Caco-2 (cell line): ENCODE data around the gene NEK9. TPM values are rescaled to one million over a fixed set of nuclear protein-coding genes. Genes with fewer than 3 reads are reported as not detected.

Experiments
- BruUV-seq: library from RNA; stranded (reverse); fragments of 400-500 nt; replicated peaks from 2 replicates; lab custom pipeline; 2021; lab: Mats Ljungman, UMichigan
- CTCF ChIA-PET: fragments of 300-600 bp; sonication (Branson Sonifier 250); formaldehyde crosslinking; loops from one replicate; lab custom pipeline; 2022; ENCODE audit warnings: antibody characterized with exemption; lab: Charles Lee
- POLR2A ChIA-PET: fragments of 300-600 bp; sonication (Branson Sonifier 250); formaldehyde crosslinking; loops from one replicate; lab custom pipeline; 2022; ENCODE audit warnings: antibody characterized with exemption; lab: Charles Lee
- DNase-seq, 2 experiments: peaks; one replicate each; pipeline versions ENCODE4 v3.0.0 to v3.0.0-alpha.2; 2020 to 2022
- H3K27me3 ChIP-seq: replicated peaks from 2 replicates; pipeline ENCODE4 v1.6.0; 2011; ENCODE audit warnings: low read length; ENCODE audit not compliant: control insufficient read depth, insufficient read depth
- H3K36me3 ChIP-seq: 2 replicates; pipeline ENCODE4 v1.5.1; 2011; ENCODE audit warnings: low read length; ENCODE audit not compliant: control insufficient read depth, insufficient read depth
- H3K4me1 ChIP-seq: fragments of 250-450 bp; sonication (Bioruptor Pico); 2 replicates; pipeline ENCODE4 v1.5.1; 2020; ENCODE audit warnings: mild to moderate bottlenecking
- H3K4me3 ChIP-seq: 2 replicates; pipeline ENCODE4 v1.5.1; 2011; ENCODE audit warnings: low read depth, mild to moderate bottlenecking, control low read depth, low read length
- H3K9me3 ChIP-seq: fragments of 250-450 bp; sonication (Bioruptor Pico); 2 replicates; pipeline ENCODE4 v1.5.1; 2020; ENCODE audit warnings: mild to moderate bottlenecking, moderate library complexity
- H3K27ac Mint-ChIP-seq: one replicate; pipeline ENCODE4 v1.8.0; 2022; ENCODE audit warnings: mixed read lengths; ENCODE audit not compliant: unreplicated experiment
- H3K27me3 Mint-ChIP-seq: one replicate; pipeline ENCODE4 v1.8.0; 2022; ENCODE audit warnings: mixed read lengths; ENCODE audit not compliant: insufficient read depth, unreplicated experiment
- H3K36me3 Mint-ChIP-seq: one replicate; pipeline ENCODE4 v1.8.0; 2022; ENCODE audit warnings: mild to moderate bottlenecking, mixed read lengths; ENCODE audit not compliant: insufficient read depth, unreplicated experiment
- H3K4me1 Mint-ChIP-seq: one replicate; pipeline ENCODE4 v1.8.0; 2022; ENCODE audit warnings: low read depth, mixed read lengths; ENCODE audit not compliant: unreplicated experiment
- H3K4me3 Mint-ChIP-seq: one replicate; pipeline ENCODE4 v1.8.0; 2022; ENCODE audit warnings: mild to moderate bottlenecking, moderate library complexity, mixed read lengths; ENCODE audit not compliant: unreplicated experiment
- H3K9me3 Mint-ChIP-seq: one replicate; pipeline ENCODE4 v1.8.0; 2022; ENCODE audit warnings: mixed read lengths; ENCODE audit not compliant: unreplicated experiment
- intact Hi-C: fragments of 100-400 bp; cut with micrococcal nuclease; formaldehyde crosslinking; loops from one replicate; pipeline ENCODE4 v1.10.0; 2022; ENCODE audit not compliant: unreplicated experiment
- total RNA-seq: library from RNA; stranded (reverse); gene quantifications from 2 replicates; pipeline ENCODE4 v1.2.3, GENCODE V29; 2022
- TF ChIP-seq, protein P1 (sequence below), 2 experiments: fragments of 200-600 bp in 1 of 2; IDR thresholded peaks; 1 replicate in 1 of 2; 2 replicates in 1 of 2; pipeline versions ENCODE4 v1.5.1 to v1.8.0; 2011 to 2022; ENCODE audit warnings: antibody characterized with exemption in 1 of 2, control low read depth in 1 of 2, inconsistent platforms in 1 of 2, low read depth in 1 of 2, low read length in 1 of 2, mild to moderate bottlenecking in 1 of 2, moderate library complexity in 1 of 2; ENCODE audit not compliant: insufficient read depth in 1 of 2, severe bottlenecking in 1 of 2, unreplicated experiment in 1 of 2

Gene NEK9
- total RNA-seq, 1 experiment from 2014 or later, result 69.2 TPM

GRCh38 chr14:75063491-75064204 is 63.2 kb downstream of the NEK9 start, which contains the start of gene ACYP1:
Gene ACYP1 (minus strand): TSS chr14:75064024. CDS start chr14:75063553, 471 bp downstream.
- intact Hi-C loops, result no loop called here
- Histone ChIP-seq H3K36me3 (no peaks in the 10 kb centered on the region), H3K9me3 (no peaks in the 10 kb centered on the region), H3K27me3 (no peaks in the 10 kb centered on the region), H3K4me3 (peak within 1 kb of the TSS; percentile 60), H3K4me1 (no peaks in the 10 kb centered on the region)
- ChIA-PET POLR2A (interaction anchor here (1.0 to 1.3 kb wide), 3 partner anchors 12 to 108 kb away, joined by 3 to 6 read pairs (median 4); partner anchors contain the start of genes NEK9 and PGF), CTCF (interaction anchor here (0.7 to 1.7 kb wide), 5 partner anchors 25 to 158 kb away, joined by 3 to 11 read pairs (median 5); partner anchors contain the start of gene RPS6KL1)
- H3K36me3 Mint-ChIP-seq, result peaks cover 18% of the 10 kb centered on the region
- H3K4me3 Mint-ChIP-seq, result peak within 1 kb of the TSS; percentile 99
- H3K27ac Mint-ChIP-seq, result peak within 1 kb of the TSS; percentile 92
- peaks cover 9% of the 10 kb centered on the region for H3K9me3 Mint-ChIP-seq
- peak; percentile 93 to 95 for DNase-seq
- no TSS peak for BruUV-seq
- TF ChIP-seq, protein P1, sequence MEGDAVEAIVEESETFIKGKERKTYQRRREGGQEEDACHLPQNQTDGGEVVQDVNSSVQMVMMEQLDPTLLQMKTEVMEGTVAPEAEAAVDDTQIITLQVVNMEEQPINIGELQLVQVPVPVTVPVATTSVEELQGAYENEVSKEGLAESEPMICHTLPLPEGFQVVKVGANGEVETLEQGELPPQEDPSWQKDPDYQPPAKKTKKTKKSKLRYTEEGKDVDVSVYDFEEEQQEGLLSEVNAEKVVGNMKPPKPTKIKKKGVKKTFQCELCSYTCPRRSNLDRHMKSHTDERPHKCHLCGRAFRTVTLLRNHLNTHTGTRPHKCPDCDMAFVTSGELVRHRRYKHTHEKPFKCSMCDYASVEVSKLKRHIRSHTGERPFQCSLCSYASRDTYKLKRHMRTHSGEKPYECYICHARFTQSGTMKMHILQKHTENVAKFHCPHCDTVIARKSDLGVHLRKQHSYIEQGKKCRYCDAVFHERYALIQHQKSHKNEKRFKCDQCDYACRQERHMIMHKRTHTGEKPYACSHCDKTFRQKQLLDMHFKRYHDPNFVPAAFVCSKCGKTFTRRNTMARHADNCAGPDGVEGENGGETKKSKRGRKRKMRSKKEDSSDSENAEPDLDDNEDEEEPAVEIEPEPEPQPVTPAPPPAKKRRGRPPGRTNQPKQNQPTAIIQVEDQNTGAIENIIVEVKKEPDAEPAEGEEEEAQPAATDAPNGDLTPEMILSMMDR (IDR thresholded peaks at IDR 0.05; ENCODE audit: insufficient read depth in 1 of 2, low read depth in 1 of 2, low read length in 1 of 2, severe bottlenecking in 1 of 2, unreplicated experiment in 1 of 2), result peak in 1 of 2 experiments; percentile 21
- no peaks in the 10 kb centered on the region for H3K27me3 Mint-ChIP-seq
- H3K4me1 Mint-ChIP-seq, result no peaks in the 10 kb centered on the region

DNA sequence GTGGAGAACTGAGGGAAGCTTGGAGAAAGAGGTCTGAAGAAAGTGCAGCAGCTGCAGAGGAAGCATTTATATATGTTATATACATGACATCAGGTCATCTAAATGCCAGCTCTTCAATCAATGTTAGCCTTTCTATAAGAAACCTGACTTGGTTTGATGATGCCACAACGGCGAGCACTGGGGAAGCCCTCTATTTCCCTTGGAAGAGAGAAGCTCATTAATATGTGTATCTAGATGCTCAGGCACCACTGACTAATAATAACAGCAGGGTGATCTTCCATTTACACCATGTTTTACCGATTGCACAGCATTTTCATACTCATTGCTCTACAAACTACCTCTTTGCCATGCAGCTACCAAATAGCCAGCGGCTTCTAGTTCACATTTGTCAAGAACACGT is 63.8 kb downstream of the NEK9 start:
- ChIA-PET POLR2A (interaction anchor here (0.7 to 1.3 kb wide), 2 partner anchors 11 to 109 kb away, joined by 4 to 5 read pairs; no protein-coding TSS in a partner anchor), CTCF (interaction anchor here (0.8 to 1.7 kb wide), 2 partner anchors 25 to 157 kb away, joined by 3 to 5 read pairs; no protein-coding TSS in a partner anchor)
- peak overlapping the region; percentile 99 for H3K4me3 Mint-ChIP-seq
- no peaks in the 10 kb centered on the region for H3K36me3 ChIP-seq
- H3K27me3 ChIP-seq, result no peaks in the 10 kb centered on the region
- H3K4me3 ChIP-seq, result peak overlapping the region; percentile 60
- H3K27me3 Mint-ChIP-seq, result no peaks in the 10 kb centered on the region
- no peaks in the 10 kb centered on the region for H3K4me1 ChIP-seq
- DNase-seq, result no peak
- TF ChIP-seq, protein P1 (IDR thresholded peaks at IDR 0.05; ENCODE audit: insufficient read depth in 1 of 2, low read depth in 1 of 2, low read length in 1 of 2, severe bottlenecking in 1 of 2, unreplicated experiment in 1 of 2), result no peak
- BruUV-seq, result TSS peak; percentile 26
- peak overlapping the region; percentile 92 for H3K27ac Mint-ChIP-seq
- intact Hi-C loops, result no loop called here
- no peaks in the 10 kb centered on the region for H3K9me3 ChIP-seq
- peaks cover 9% of the 10 kb centered on the region for H3K9me3 Mint-ChIP-seq
- peaks cover 20% of the 10 kb centered on the region for H3K36me3 Mint-ChIP-seq
- H3K4me1 Mint-ChIP-seq, result no peaks in the 10 kb centered on the region

- no TSS peak for BruUV-seq
- Histone ChIP-seq H3K27me3 (no peaks in the 10 kb centered on the region), H3K4me1 (no peaks in the 10 kb centered on the region), H3K9me3 (no peaks in the 10 kb centered on the region), H3K36me3 (no peaks in the 10 kb centered on the region), H3K4me3 (no peak overlapping the region)
- TF ChIP-seq, protein P1 (IDR thresholded peaks at IDR 0.05; ENCODE audit: insufficient read depth in 1 of 2, low read depth in 1 of 2, low read length in 1 of 2, severe bottlenecking in 1 of 2, unreplicated experiment in 1 of 2), result no peak
- intact Hi-C loops, result no loop called here
- Mint-ChIP-seq H3K27me3 (no peaks in the 10 kb centered on the region), H3K4me1 (no peaks in the 10 kb centered on the region), H3K27ac (no peak overlapping the region), H3K36me3 (peaks cover 24% of the 10 kb centered on the region), H3K4me3 (no peak overlapping the region), H3K9me3 (peaks cover 9% of the 10 kb centered on the region)
- no peak for DNase-seq
- ChIA-PET CTCF (no interaction called here), POLR2A (no interaction called here)
These were observed 66.4 kb downstream of the NEK9 start for GRCh38 chr14:75060420-75060819.
